Thymus (tissue), 11 donors: Measurements from ENCODE around the gene KLHL25. TPM values are rescaled to one million over a fixed set of nuclear protein-coding genes. Genes with fewer than 3 reads are reported as not detected.
"Not testable (repeated sequence)": the region's sequence is repeated elsewhere in the genome, so short reads cannot be mapped to it uniquely, and the experiment has no call there.

Source experiments
- DNase-seq, 9 donors: peaks; one replicate each; pipeline ENCODE4 v3.0.0-alpha.2; 2013; ENCODE audit warnings: low spot score in 9 of 9, low read depth in 6 of 9, missing footprints in 1 of 9
- H3K27ac ChIP-seq, 2 donors: one replicate each; pipeline ENCODE4 v1.5.1; 2013; ENCODE audit warnings: control low read depth in 1 of 2, low read depth in 1 of 2, low read length in 1 of 2, mild to moderate bottlenecking in 1 of 2, moderate library complexity in 1 of 2
- H3K27me3 ChIP-seq, 2 donors: one replicate each; pipeline ENCODE4 v1.5.1; 2013; ENCODE audit warnings: low read length in 1 of 2; ENCODE audit not compliant: control insufficient read depth in 2 of 2, insufficient read depth in 1 of 2
- H3K36me3 ChIP-seq, 2 donors: one replicate each; pipeline ENCODE4 v1.5.1; 2013; ENCODE audit warnings: low read length in 1 of 2, mild to moderate bottlenecking in 1 of 2, moderate library complexity in 1 of 2; ENCODE audit not compliant: control insufficient read depth in 2 of 2, insufficient read depth in 2 of 2
- H3K4me1 ChIP-seq, 2 donors: one replicate each; pipeline ENCODE4 v1.5.1; 2013; ENCODE audit warnings: low read length in 2 of 2; ENCODE audit not compliant: control insufficient read depth in 2 of 2, insufficient read depth in 2 of 2
- H3K4me3 ChIP-seq, 2 donors: one replicate each; pipeline ENCODE4 v1.5.1; 2013; ENCODE audit warnings: low read length in 2 of 2, control low read depth in 1 of 2, mild to moderate bottlenecking in 1 of 2
- H3K9me3 ChIP-seq, 2 donors: one replicate each; pipeline ENCODE4 v1.5.1; 2013; ENCODE audit warnings: low read length in 1 of 2, mild to moderate bottlenecking in 1 of 2; ENCODE audit not compliant: control insufficient read depth in 2 of 2, insufficient read depth in 1 of 2
- WGBS: extraction: QIAGEN DNeasy Blood & Tissue Kit; methylation state at CpG from one replicate; pipeline ENCODE4 v1.1.7; 2013; 5-methylcytosine and 5-hydroxymethylcytosine counted together
- polyA plus RNA-seq: library from polyadenylated mRNA; stranded (reverse); fragments of 200-250 nt; gene quantifications from one replicate; pipeline ENCODE4 v1.2.3, GENCODE V29; 2013
- total RNA-seq: library from RNA; stranded (reverse); fragments of 120-200 nt; gene quantifications from one replicate; pipeline ENCODE4 v1.2.4, GENCODE V29; 2013
- donor health status: healthy.

Gene KLHL25
- total and polyA plus RNA-seq, 2 donors = 3.2 to 3.7 TPM

- Histone ChIP-seq H3K36me3 (no peaks in the 10 kb centered on the region), H3K27ac (no peak overlapping the region), H3K4me3 (no peak overlapping the region), H3K4me1 (no peaks in the 10 kb centered on the region), H3K27me3 (no peaks in the 10 kb centered on the region), H3K9me3 (no peaks in the 10 kb centered on the region)
- no peak for DNase-seq
- WGBS = 87% methylated on average over 4 of the region's 4 CpGs
These were observed 37.7 kb upstream of the KLHL25 start for GRCh38 chr15:85832394-85832793.

- 78% methylated on average over 15 of the region's 15 CpGs for WGBS
These were observed 36.8 kb upstream of the KLHL25 start for GRCh38 chr15:85831415-85832113.

GRCh38 chr15:85829754-85830153, 35.0 kb upstream of the KLHL25 start:
- not testable (repeated sequence) for H3K27ac ChIP-seq, H3K9me3 ChIP-seq, H3K27me3 ChIP-seq, H3K4me1 ChIP-seq, DNase-seq, H3K36me3 ChIP-seq, H3K4me3 ChIP-seq
- 97% methylated on average over 4 of the region's 4 CpGs for WGBS

More at GRCh38 chr15:85831415-85832113, 36.8 kb upstream of the KLHL25 start:
- Histone ChIP-seq H3K4me3 (no peak overlapping the region), H3K27ac (no peak overlapping the region), H3K9me3 (no peaks in the 10 kb centered on the region), H3K4me1 (no peaks in the 10 kb centered on the region), H3K36me3 (no peaks in the 10 kb centered on the region), H3K27me3 (no peaks in the 10 kb centered on the region)
- peak in 5 of 9 donors; percentile 12 to 43 (median 19) for DNase-seq

GRCh38 chr15:85828874-85829273, 34.1 kb upstream of the KLHL25 start:
- Histone ChIP-seq H3K36me3 (no peaks in the 10 kb centered on the region), H3K9me3 (no peaks in the 10 kb centered on the region), H3K4me3 (no peak overlapping the region), H3K4me1 (no peaks in the 10 kb centered on the region), H3K27ac (no peak overlapping the region), H3K27me3 (no peaks in the 10 kb centered on the region)
- 83% methylated on average over 4 of the region's 4 CpGs for WGBS
- no peak for DNase-seq

GRCh38 chr15:85828126-85828525, 33.4 kb upstream of the KLHL25 start:
- 100% methylated on average over 1 of the region's 1 CpG for WGBS
- no peaks in the 10 kb centered on the region for H3K27me3 ChIP-seq
- no peaks in the 10 kb centered on the region for H3K36me3 ChIP-seq
- DNase-seq = no peak
- no peaks in the 10 kb centered on the region for H3K9me3 ChIP-seq
- no peaks in the 10 kb centered on the region for H3K4me1 ChIP-seq
- H3K4me3 ChIP-seq = no peak overlapping the region
- H3K27ac ChIP-seq = no peak overlapping the region

GRCh38 chr15:85826756-85827515, 32.2 kb upstream of the KLHL25 start:
- Histone ChIP-seq H3K4me3 (no peak overlapping the region), H3K4me1 (no peaks in the 10 kb centered on the region), H3K27ac (no peak overlapping the region), H3K27me3 (no peaks in the 10 kb centered on the region), H3K9me3 (no peaks in the 10 kb centered on the region), H3K36me3 (no peaks in the 10 kb centered on the region)
- DNase-seq = no peak
- 79% methylated on average over 7 of the region's 7 CpGs for WGBS

GRCh38 chr15:85825719-85826118, 31.0 kb upstream of the KLHL25 start:
- no peaks in the 10 kb centered on the region for H3K36me3 ChIP-seq
- no peak overlapping the region for H3K27ac ChIP-seq
- H3K27me3 ChIP-seq = no peaks in the 10 kb centered on the region
- no peaks in the 10 kb centered on the region for H3K9me3 ChIP-seq
- 49% methylated on average over 2 of the region's 2 CpGs for WGBS
- no peak for DNase-seq
- no peak overlapping the region for H3K4me3 ChIP-seq
- no peaks in the 10 kb centered on the region for H3K4me1 ChIP-seq

GRCh38 chr15:85825118-85825517, 30.4 kb upstream of the KLHL25 start:
- DNase-seq = no peak
- WGBS = 94% methylated on average over 4 of the region's 4 CpGs
- H3K27me3 ChIP-seq = no peaks in the 10 kb centered on the region

GRCh38 chr15:85821545-85821944, 26.8 kb upstream of the KLHL25 start:
- H3K27ac ChIP-seq = no peak overlapping the region
- no peaks in the 10 kb centered on the region for H3K27me3 ChIP-seq
- no peak for DNase-seq
- 95% methylated on average over 6 of the region's 6 CpGs for WGBS
- no peak overlapping the region for H3K4me3 ChIP-seq
- no peaks in the 10 kb centered on the region for H3K9me3 ChIP-seq
- H3K36me3 ChIP-seq = no peaks in the 10 kb centered on the region
- H3K4me1 ChIP-seq = no peaks in the 10 kb centered on the region

More at GRCh38 chr15:85825118-85825517, 30.4 kb upstream of the KLHL25 start:
- Histone ChIP-seq H3K4me1 (no peaks in the 10 kb centered on the region), H3K4me3 (no peak overlapping the region), H3K9me3 (no peaks in the 10 kb centered on the region), H3K27ac (no peak overlapping the region), H3K36me3 (no peaks in the 10 kb centered on the region)
